Progenitor cell of endocrine pancreas (in vitro differentiated cells): ENCODE measurements around the gene DCT. TPM values are rescaled to one million over a fixed set of nuclear protein-coding genes. Genes with fewer than 3 reads are reported as not detected.

Experiments
- DNase-seq: peaks from one replicate; pipeline ENCODE4 v3.0.0; 2021; ENCODE audit warnings: low spot score; ENCODE audit not compliant: unreplicated experiment
- H3K27ac Mint-ChIP-seq: 2 replicates; pipeline ENCODE4 v1.8.0; 2021; ENCODE audit warnings: mild to moderate bottlenecking, moderate library complexity, mixed read lengths
- H3K27me3 Mint-ChIP-seq: 2 replicates; pipeline ENCODE4 v1.8.0; 2021; ENCODE audit warnings: mixed read lengths
- H3K36me3 Mint-ChIP-seq: 2 replicates; pipeline ENCODE4 v1.8.0; 2022; ENCODE audit warnings: mixed read lengths; ENCODE audit not compliant: insufficient read depth
- H3K4me1 Mint-ChIP-seq: 2 replicates; pipeline ENCODE4 v1.8.0; 2021; ENCODE audit warnings: low read depth, mixed read lengths
- H3K4me3 Mint-ChIP-seq: 2 replicates; pipeline ENCODE4 v1.8.0; 2021; ENCODE audit warnings: low read depth, mild to moderate bottlenecking, moderate library complexity, mixed read lengths
- H3K9me3 Mint-ChIP-seq: 2 replicates; pipeline ENCODE4 v1.8.0; 2021; ENCODE audit warnings: low read depth, mixed read lengths
- CTCF ChIP-seq: fragments of 200-600 bp; sonication (generic); IDR thresholded peaks from one replicate; pipeline ENCODE4 v1.5.0; 2021; ENCODE audit warnings: antibody characterized with exemption, mild to moderate bottlenecking; ENCODE audit not compliant: unreplicated experiment
- total RNA-seq: library from RNA; stranded (reverse); gene quantifications from 2 replicates; pipeline ENCODE4 v1.2.1, GENCODE V29; 2021

Gene DCT
- total RNA-seq, 1 donor from 2014 or later, result not detected

- DNase-seq, result no peak
- Mint-ChIP-seq H3K4me1 (peaks cover 9% of the 10 kb centered on the region), H3K4me3 (no peak overlapping the region), H3K27me3 (peaks cover 3% of the 10 kb centered on the region), H3K9me3 (no peaks in the 10 kb centered on the region), H3K27ac (no peak overlapping the region), H3K36me3 (no peaks in the 10 kb centered on the region)
- TF ChIP-seq CTCF, result no peak
Measured at GRCh38 chr13:94454334-94454733, 25.1 kb downstream of the DCT start.

- Mint-ChIP-seq H3K9me3 (no peaks in the 10 kb centered on the region), H3K36me3 (no peaks in the 10 kb centered on the region), H3K4me3 (no peak overlapping the region), H3K4me1 (no peaks in the 10 kb centered on the region), H3K27me3 (no peaks in the 10 kb centered on the region), H3K27ac (no peak overlapping the region)
- no peak for TF ChIP-seq CTCF
- no peak for DNase-seq
Measured at GRCh38 chr13:94444826-94445225, 34.7 kb downstream of the DCT start.

- Mint-ChIP-seq H3K4me1 (peaks cover 12% of the 10 kb centered on the region), H3K9me3 (no peaks in the 10 kb centered on the region), H3K4me3 (no peak overlapping the region), H3K36me3 (no peaks in the 10 kb centered on the region), H3K27me3 (peaks cover 15% of the 10 kb centered on the region), H3K27ac (no peak overlapping the region)
- peak; percentile 64 for TF ChIP-seq CTCF
- DNase-seq, result no peak
Measured at GRCh38 chr13:94435604-94436226, 43.8 kb downstream of the DCT start.

GRCh38 chr13:94433055-94433961, 46.2 kb downstream of the DCT start:
- TF ChIP-seq CTCF, result no peak
- Mint-ChIP-seq H3K36me3 (no peaks in the 10 kb centered on the region), H3K27me3 (peaks cover 9% of the 10 kb centered on the region), H3K27ac (peak overlapping the region; percentile 29), H3K4me3 (peak overlapping the region; percentile 0), H3K4me1 (peaks cover 12% of the 10 kb centered on the region), H3K9me3 (no peaks in the 10 kb centered on the region)
- DNase-seq, result no peak

DNA sequence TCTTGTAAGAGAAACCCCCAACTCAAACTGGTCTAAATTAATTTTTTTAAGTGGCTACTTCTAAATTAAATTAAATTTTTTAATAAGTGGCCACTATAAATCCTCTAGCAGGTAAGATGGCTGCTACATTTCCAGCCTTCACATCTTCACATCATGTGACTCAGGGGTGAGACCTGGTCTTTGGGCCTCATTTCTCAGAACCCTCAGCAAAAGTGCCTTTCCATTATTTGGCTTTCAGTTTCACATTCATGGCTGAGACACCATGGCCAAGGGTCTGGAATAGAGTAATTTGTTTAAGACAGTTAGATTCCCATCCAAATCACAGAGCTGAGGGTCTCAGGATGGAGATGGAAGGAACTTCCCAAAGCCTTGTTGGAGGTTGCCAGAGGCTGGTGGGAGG, 47.5 kb downstream of the DCT start:
- H3K27me3 Mint-ChIP-seq, result peaks cover 9% of the 10 kb centered on the region
- no peak overlapping the region for H3K4me3 Mint-ChIP-seq
- peaks cover 12% of the 10 kb centered on the region for H3K4me1 Mint-ChIP-seq
- no peak for DNase-seq
- no peak for TF ChIP-seq CTCF
- no peak overlapping the region for H3K27ac Mint-ChIP-seq
- H3K36me3 Mint-ChIP-seq, result no peaks in the 10 kb centered on the region
- no peaks in the 10 kb centered on the region for H3K9me3 Mint-ChIP-seq
